GM21423 (cell line): Measurements from ENCODE around the gene RCN2.

Experiments used
- ATAC-seq: cut with Tn5 transposase; IDR thresholded peaks from one replicate; pipeline ENCODE4 v1.9.1; 2021; ENCODE audit warnings: mild to moderate bottlenecking, moderate library complexity; ENCODE audit not compliant: unreplicated experiment

The RCN2 gene

GRCh38 chr15:76973362-76973743, 41.8 kb downstream of the RCN2 start:
- no peak for ATAC-seq

GRCh38 chr15:76973906-76974305, 42.4 kb downstream of the RCN2 start:
- ATAC-seq = no peak

GRCh38 chr15:76974456-76975036, 43.0 kb downstream of the RCN2 start:
- ATAC-seq = no peak

GRCh38 chr15:76976141-76976540, 44.6 kb downstream of the RCN2 start:
- no peak for ATAC-seq

DNA sequence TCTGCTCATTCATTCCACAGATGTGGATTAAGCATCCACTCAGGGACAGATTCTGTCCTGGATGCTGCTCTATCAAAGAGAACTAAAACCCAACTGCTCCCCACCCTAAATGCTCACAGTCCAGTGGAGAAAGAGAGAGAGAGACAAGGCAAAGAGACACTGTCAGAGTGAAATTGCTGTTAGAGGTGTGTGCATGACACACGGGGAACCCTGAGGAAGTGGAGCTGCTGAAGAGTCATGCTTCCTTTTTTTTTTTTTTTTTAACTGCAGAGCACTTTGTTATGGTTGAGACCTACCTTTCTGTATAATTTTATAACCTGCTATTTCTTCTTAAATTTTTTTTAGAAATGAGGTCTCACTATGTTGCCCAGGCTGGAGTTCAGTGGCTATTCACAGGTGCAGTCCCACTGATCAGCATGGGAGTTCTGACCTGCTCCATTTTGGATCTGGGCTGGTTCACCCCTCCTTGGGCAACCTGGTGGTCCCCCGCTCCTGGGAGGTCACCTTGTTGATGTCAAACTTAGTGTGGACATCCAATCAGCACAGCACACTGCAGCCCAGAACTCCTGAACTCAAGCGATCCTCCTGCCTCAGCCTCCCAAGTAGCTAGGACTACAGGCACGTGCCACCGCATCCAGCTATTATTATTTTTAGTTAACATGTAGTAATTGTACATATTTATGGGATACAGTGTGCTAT, 45.2 kb downstream of the RCN2 start:
- no peak for ATAC-seq

DNA sequence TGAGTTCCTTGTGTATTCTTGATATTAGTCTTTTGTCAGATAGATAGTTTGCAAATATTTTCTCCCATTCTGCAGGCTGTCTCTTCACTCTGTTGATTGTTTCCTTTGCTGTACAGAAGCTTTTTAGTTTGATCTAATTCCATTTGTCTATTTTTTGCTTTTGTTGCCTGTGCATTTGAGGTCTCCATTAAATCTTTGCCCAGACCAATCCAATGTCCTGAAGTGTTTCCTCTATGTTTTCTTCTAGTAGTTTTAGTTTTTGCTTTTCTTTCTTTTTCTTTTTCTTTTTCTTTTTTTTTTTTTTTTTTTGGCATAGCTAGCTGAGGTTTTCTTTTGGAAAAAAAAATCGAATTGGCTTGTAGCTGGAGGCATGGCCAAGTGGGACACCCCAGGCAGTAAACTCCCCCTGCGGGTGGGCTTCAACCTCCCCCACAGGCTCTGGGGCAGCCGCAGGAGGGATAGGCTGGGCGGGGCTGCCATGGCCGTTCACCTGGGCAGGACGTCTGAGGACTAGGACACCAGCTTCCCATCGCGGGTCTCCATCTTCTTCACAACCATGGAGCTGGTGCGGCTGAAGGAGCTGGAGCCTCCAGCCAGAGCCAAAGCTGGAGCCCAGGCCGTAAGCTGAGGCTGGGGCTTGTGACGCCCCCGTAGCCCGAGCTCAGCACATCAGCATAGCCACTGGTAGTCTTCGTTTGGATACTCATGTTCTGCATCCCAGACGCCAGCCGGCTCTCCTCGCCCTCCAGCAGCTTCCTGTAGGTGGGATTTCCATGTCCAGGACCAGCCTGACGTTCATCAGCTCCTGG, 47.2 kb downstream of the RCN2 start:
- ATAC-seq = no peak

DNA sequence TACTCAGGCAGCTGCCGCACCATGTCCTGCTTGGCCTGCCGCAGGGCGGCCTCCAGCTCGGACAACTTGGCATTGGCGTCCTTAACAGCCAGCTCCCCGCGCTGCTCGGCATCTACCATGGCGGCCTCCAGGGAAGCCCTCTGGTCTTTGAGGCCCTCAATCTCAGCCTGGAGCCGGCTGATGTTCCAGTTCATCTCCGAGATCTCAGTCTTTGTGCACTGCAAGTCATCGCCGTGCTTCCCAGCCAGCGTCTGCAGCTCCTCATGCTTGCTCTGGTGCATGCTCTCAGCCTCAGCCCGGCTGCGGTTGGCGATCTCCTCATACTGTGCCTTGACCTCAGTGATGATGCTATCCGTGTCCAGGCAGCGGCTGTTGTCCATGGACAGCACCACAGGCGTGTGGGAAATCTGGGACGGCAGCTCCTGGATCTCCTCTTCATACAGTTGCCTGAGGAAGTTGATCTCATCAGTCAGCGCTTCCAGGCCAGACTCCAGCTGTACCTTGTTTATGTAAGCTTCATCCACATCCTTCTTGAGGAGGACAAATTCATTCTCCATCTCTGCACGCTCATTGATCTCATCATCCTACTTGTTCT, 47.9 kb downstream of the RCN2 start:
- ATAC-seq = no peak

- ATAC-seq = no peak
These were observed 48.5 kb downstream of the RCN2 start for GRCh38 chr15:76979996-76980520.

- no peak for ATAC-seq
These were observed 50.8 kb downstream of the RCN2 start for GRCh38 chr15:76982356-76982755.

- no peak for ATAC-seq
These were observed 51.2 kb downstream of the RCN2 start for GRCh38 chr15:76982756-76983155.

DNA sequence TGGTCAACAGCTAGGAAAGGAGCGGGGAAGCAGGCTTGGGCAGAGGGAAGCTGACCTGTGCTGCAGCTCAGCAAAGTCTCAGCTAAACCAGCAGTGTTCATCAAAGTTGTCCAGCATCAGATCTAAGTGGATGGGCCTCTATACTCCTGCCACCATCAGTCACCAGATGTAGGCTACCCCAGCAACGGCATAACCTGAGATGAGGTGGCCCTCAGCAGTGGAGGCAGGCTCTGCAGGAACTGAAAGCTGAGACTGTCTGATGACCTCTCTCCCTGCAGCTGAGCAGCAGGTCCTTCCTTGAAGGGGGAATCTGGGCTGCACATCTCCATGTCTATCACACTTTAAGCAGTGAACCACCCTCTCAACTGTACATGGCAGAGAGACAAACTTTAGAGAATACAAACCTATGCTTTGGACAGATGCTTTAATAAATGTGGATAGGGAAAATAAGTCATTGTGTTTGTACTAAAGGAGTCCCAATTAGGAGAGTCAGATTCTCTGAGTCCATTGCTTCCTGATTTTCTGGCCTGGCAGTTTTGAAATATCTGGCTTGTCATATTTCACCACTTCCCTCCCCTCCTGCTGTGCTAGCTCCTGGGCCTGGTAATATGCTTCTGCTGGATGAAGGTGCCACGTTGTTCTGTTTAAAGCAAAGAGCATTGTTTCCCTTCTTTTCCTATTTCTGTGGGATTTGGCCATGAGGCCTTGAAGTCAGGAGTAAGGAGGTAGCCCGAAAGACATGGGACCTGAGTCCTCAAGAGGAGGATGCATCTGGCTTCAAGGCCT, 52.2 kb downstream of the RCN2 start:
- ATAC-seq = no peak

GRCh38 chr15:76986743-76987142, 55.2 kb downstream of the RCN2 start:
- ATAC-seq = no peak

- no peak for ATAC-seq
These were observed 55.7 kb downstream of the RCN2 start for GRCh38 chr15:76987276-76987675.

- ATAC-seq = peak; percentile 78
These were observed 56.6 kb downstream of the RCN2 start for GRCh38 chr15:76987896-76988860.

DNA sequence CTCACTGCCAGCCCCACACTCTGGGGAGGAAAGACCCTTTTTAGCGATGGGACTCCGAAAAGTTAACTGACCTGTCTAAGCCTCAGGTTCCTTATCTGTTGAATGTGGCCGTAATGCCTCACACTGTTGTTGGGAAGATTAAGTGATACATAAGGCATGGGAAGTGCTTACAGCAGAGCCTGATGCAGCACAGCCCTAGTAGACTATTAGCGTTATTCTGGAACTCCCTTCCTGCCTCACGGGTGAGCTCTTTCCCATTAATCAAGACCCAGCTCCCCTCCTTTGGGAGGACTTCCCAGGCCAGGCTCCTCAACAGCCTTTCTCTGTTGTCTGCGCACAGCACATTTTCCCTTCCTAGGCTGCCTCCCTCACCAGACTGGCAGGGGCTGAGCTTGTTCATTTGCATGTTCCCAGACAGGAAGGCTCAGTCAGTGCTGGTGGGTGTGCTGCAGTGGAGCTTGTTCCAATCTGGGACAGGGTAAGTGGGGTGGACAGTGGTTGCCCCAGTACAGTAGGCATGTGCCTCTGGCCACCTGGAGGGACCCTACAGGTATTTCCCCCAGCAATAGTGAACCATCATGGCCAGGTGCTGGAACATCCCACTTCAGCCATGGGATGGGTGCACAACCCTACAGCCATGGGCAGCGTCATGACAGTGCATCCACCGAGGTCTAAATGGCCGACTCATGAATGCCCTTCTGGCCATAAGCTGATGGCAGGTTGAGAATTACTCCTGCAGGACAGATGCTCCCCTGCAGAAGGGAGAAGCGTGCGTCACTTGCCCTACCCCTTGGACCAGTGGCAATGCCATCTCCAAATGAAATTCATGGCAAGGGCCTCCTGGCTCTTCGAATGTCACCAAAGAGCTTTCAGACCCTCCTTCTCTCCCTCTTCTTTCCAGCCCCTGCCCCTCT, 57.6 kb downstream of the RCN2 start:
- ATAC-seq = no peak

DNA sequence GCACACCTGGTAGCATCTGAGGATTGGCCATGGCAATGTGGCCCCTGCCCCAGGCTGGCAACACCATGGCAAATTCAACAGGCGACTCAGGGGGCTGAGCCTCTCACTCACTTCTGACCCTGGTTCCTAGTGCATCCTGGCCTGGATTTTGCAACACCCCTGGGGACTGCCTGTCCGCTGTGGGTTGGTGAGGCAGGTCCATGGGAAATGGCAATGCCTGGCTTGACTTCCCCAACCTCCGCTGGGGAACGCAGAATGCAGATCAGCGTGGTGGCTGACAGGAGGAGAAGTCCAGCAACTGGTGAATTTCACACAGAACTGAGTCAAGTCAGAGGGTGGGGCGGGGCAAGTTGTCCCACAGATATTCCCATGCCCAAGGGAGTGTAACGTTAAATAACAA, 59.5 kb downstream of the RCN2 start:
- ATAC-seq = no peak

- no peak for ATAC-seq
These were observed 60.4 kb downstream of the RCN2 start for GRCh38 chr15:76991741-76992645.
